ENCODE data around the gene ABCA2. TPM values are rescaled to one million over a fixed set of nuclear protein-coding genes. Genes with fewer than 3 reads are reported as not detected.

The ABCA2 gene
- polyA plus RNA-seq, 1 of the 3 experiments (the other 2 are of a cell fraction), result 34.7 TPM

- Histone ChIP-seq H3K36me3 (replicated peaks in 1 of 2; ENCODE audit: control insufficient read depth in 1 of 2, insufficient read depth in 2 of 2, low read length in 1 of 2) (peaks cover 0 to 23% of the 10 kb centered on the region in 2 experiments), H3K9me2 (no peaks in the 10 kb centered on the region), H3K27ac (ENCODE audit: low read depth in 2 of 2, low read length in 1 of 2) (no peak overlapping the region), H3K9me3 (no peaks in the 10 kb centered on the region), H3K9ac (no peak overlapping the region), H3F3A (replicated peaks; ENCODE audit: insufficient read depth) (no peaks in the 10 kb centered on the region), H3K79me2 (ENCODE audit: insufficient read depth) (no peaks in the 10 kb centered on the region), H2AFZ (ENCODE audit: low read depth) (no peak overlapping the region), H3K27me3 (ENCODE audit: insufficient read depth) (no peaks in the 10 kb centered on the region), H3K4me3 (ENCODE audit: low read depth in 2 of 2, low read length in 1 of 2) (no peak overlapping the region), H3K4me1 (ENCODE audit: control insufficient read depth in 1 of 2, insufficient read depth in 2 of 2, low read depth in 1 of 2, low read length in 1 of 2) (no peaks in the 10 kb centered on the region), H4K20me1 (ENCODE audit: insufficient read depth) (no peaks in the 10 kb centered on the region), H3K4me2 (no peak overlapping the region)
- TF ChIP-seq SIN3A (IDR thresholded peaks at IDR 0.05; ENCODE audit: borderline replicate concordance, low read depth, low read length) (no peak), TAF1 (IDR thresholded peaks at IDR 0.05; ENCODE audit: borderline replicate concordance, low read depth, low read length) (no peak), MEF2A (IDR thresholded peaks at IDR 0.05; ENCODE audit: borderline replicate concordance, low read depth) (no peak), FOXJ3 (CRISPR knock-in tag; IDR thresholded peaks at IDR 0.05) (no peak), YY1 (IDR thresholded peaks at IDR 0.05; ENCODE audit: low read depth) (no peak), USF2 (IDR thresholded peaks at IDR 0.05; ENCODE audit: borderline replicate concordance, low read depth, low read length) (no peak), CHD2 (IDR thresholded peaks at IDR 0.05; ENCODE audit: low read length, partially characterized antibody) (no peak), ELF1 (IDR thresholded peaks at IDR 0.05) (no peak), FOSL2 (IDR thresholded peaks at IDR 0.05; ENCODE audit: borderline replicate concordance, low read depth) (no peak)
- POLR2A ChIA-PET, result no interaction called here
- DNase-seq, result no peak
- 97% methylated on average over 10 of the region's 20 CpGs for WGBS (ENCODE audit: low lambda C conversion rate)
- CTCF ChIA-PET, result interaction anchor here (0.9 to 1.6 kb wide), 2 partner anchors 16 to 36 kb away, joined by 3 to 6 read pairs; partner anchors contain the start of gene PTGDS
Measured at GRCh38 chr9:137013571-137013940, 14.5 kb downstream of the ABCA2 start.

- no peaks in the 10 kb centered on the region for H4K20me1 ChIP-seq (ENCODE audit: insufficient read depth)
- no peak overlapping the region for H3K4me2 ChIP-seq
- WGBS (ENCODE audit: low lambda C conversion rate), result 95% methylated on average over 41 of the region's 67 CpGs
- CTCF ChIA-PET, result interaction anchor here (0.9 to 2.2 kb wide), 5 partner anchors 16 to 36 kb away, joined by 3 to 10 read pairs (median 3); partner anchors contain the start of gene PTGDS
- H3K36me3 ChIP-seq (replicated peaks in 1 of 2; ENCODE audit: control insufficient read depth in 1 of 2, insufficient read depth in 2 of 2, low read length in 1 of 2), result peaks cover 0 to 23% of the 10 kb centered on the region in 2 experiments
- H3K9me3 ChIP-seq, result no peaks in the 10 kb centered on the region
- no peak overlapping the region for H3K9ac ChIP-seq
- no peak overlapping the region for H3K4me3 ChIP-seq (ENCODE audit: low read depth in 2 of 2, low read length in 1 of 2)
- no peaks in the 10 kb centered on the region for H3K79me2 ChIP-seq (ENCODE audit: insufficient read depth)
- no peaks in the 10 kb centered on the region for H3K27me3 ChIP-seq (ENCODE audit: insufficient read depth)
- no peak overlapping the region for H3K27ac ChIP-seq (ENCODE audit: low read depth in 2 of 2, low read length in 1 of 2)
- POLR2A ChIA-PET, result no interaction called here
- no peaks in the 10 kb centered on the region for H3F3A ChIP-seq (replicated peaks; ENCODE audit: insufficient read depth)
- H3K9me2 ChIP-seq, result no peaks in the 10 kb centered on the region
- no peaks in the 10 kb centered on the region for H3K4me1 ChIP-seq (ENCODE audit: control insufficient read depth in 1 of 2, insufficient read depth in 2 of 2, low read depth in 1 of 2, low read length in 1 of 2)
- peak; percentile 63 for DNase-seq
- H2AFZ ChIP-seq (ENCODE audit: low read depth), result no peak overlapping the region
- TF ChIP-seq TEAD4 (IDR thresholded peaks at IDR 0.05; ENCODE audit: borderline replicate concordance, insufficient read depth), result no peak
- TF ChIP-seq FOSL2 (IDR thresholded peaks at IDR 0.05; ENCODE audit: borderline replicate concordance, low read depth), result no peak
- no peak for TF ChIP-seq REST (IDR thresholded peaks at IDR 0.05; ENCODE audit: low read depth, low read length)
- TF ChIP-seq GATA2 (CRISPR knock-in tag; IDR thresholded peaks at IDR 0.05), result no peak
- no peak for TF ChIP-seq MXI1 (IDR thresholded peaks at IDR 0.05; ENCODE audit: low read depth, low read length)
- no peak for TF ChIP-seq NRF1 (IDR thresholded peaks at IDR 0.05; ENCODE audit: low read depth, low read length)
- no peak for TF ChIP-seq TAF1 (IDR thresholded peaks at IDR 0.05; ENCODE audit: borderline replicate concordance, low read depth, low read length)
- no peak for TF ChIP-seq ZBTB33 (IDR thresholded peaks at IDR 0.05; ENCODE audit: borderline replicate concordance, low read depth)
- TF ChIP-seq EP300 (IDR thresholded peaks at IDR 0.05; ENCODE audit: borderline replicate concordance in 1 of 2, low read depth in 1 of 2, low read length in 1 of 2), result no peak
- no peak for TF ChIP-seq POLR2AphosphoS5 (IDR thresholded peaks at IDR 0.05; ENCODE audit: low read depth, low read length)
- TF ChIP-seq YY1 (IDR thresholded peaks at IDR 0.05; ENCODE audit: low read depth), result no peak
- TF ChIP-seq JUND (IDR thresholded peaks at IDR 0.05), result no peak
- no peak for TF ChIP-seq RXRA (IDR thresholded peaks at IDR 0.05; ENCODE audit: borderline replicate concordance, low read depth)
- TF ChIP-seq GABPA (IDR thresholded peaks at IDR 0.05; ENCODE audit: low read depth), result no peak
- TF ChIP-seq FOXM1 (IDR thresholded peaks at IDR 0.05; ENCODE audit: low read depth), result no peak
Measured at GRCh38 chr9:137012694-137013570, 15.1 kb downstream of the ABCA2 start.

Data from SK-N-SH (cell line).